WI38 (cell line): Measurements from ENCODE around the gene VWA8.
"Not testable (repeated sequence)": the region's sequence is repeated elsewhere in the genome, so short reads cannot be mapped to it uniquely, and the experiment has no call there.

Source experiments
- H3K4me3 ChIP-seq: 2 replicates; pipeline ENCODE4 v1.5.1; 2011; ENCODE audit warnings: low read depth, mild to moderate bottlenecking, control low read depth, low read length
- TF ChIP-seq, protein P1 (sequence below): IDR thresholded peaks from 2 replicates; pipeline ENCODE4 v1.5.1; 2012; ENCODE audit warnings: low read depth, mild to moderate bottlenecking, control low read depth, low read length

VWA8 gene

DNA sequence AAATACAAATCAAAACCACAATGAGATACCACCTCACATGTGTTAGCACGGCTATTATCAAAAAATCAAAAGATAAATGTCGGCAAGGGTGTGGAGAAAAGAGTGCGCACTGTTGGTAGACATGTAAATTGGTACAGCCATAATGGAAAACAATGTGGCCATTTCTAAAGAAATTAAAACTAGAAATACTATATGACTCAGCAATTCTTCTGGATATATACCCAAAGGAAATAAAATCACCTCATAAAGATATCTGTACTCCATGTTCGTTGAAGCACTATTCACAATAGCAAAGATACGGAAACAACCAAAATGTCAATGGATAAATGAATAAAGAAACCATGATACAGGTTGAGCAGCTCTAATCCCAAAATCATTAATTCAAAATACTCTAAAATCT is 30.8 kb downstream of the VWA8 start:
- TF ChIP-seq, protein P1, sequence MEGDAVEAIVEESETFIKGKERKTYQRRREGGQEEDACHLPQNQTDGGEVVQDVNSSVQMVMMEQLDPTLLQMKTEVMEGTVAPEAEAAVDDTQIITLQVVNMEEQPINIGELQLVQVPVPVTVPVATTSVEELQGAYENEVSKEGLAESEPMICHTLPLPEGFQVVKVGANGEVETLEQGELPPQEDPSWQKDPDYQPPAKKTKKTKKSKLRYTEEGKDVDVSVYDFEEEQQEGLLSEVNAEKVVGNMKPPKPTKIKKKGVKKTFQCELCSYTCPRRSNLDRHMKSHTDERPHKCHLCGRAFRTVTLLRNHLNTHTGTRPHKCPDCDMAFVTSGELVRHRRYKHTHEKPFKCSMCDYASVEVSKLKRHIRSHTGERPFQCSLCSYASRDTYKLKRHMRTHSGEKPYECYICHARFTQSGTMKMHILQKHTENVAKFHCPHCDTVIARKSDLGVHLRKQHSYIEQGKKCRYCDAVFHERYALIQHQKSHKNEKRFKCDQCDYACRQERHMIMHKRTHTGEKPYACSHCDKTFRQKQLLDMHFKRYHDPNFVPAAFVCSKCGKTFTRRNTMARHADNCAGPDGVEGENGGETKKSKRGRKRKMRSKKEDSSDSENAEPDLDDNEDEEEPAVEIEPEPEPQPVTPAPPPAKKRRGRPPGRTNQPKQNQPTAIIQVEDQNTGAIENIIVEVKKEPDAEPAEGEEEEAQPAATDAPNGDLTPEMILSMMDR, result no peak
- H3K4me3 ChIP-seq, result no peak overlapping the region

DNA sequence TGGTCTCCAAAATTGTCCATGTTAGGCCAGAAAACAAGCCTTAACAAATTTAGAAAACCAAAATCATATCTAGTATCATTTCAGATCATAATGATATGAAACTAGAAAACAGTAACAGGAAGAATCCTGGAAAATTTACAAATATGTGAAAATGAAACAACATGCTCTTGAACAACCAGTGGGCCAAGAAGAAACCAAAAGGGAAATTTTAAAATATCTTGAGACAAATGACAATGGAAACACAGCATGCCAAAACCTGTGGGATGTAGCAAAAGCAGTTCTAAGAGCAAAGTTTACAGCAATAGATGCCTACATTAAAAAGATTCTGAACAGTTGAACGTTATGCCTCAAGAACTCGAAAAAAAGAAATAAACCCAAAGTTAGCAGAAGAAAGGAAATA is 32.6 kb downstream of the VWA8 start:
- H3K4me3 ChIP-seq, result no peak overlapping the region
- TF ChIP-seq, protein P1, result no peak

GRCh38 chr13:41925014-41925413 is 35.9 kb downstream of the VWA8 start:
- TF ChIP-seq, protein P1, result no peak
- H3K4me3 ChIP-seq, result no peak overlapping the region

DNA sequence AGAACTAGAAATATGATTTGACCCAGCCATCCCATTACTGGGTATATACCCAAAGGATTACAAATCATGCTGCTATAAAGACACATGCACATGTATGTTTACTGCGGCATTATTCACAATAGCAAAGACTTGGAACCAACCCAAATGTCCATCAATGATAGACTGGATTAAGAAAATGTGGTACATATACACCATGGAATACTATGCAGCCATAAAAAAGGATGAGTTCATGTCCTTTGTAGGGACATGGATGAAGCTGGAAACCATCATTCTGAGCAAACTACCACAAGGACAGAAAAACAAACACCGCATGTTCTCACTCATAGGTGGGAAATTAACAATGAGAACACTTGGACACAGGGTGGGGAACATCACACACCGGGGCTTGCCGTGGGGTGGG is 38.0 kb downstream of the VWA8 start:
- H3K4me3 ChIP-seq, result not testable (repeated sequence)

DNA sequence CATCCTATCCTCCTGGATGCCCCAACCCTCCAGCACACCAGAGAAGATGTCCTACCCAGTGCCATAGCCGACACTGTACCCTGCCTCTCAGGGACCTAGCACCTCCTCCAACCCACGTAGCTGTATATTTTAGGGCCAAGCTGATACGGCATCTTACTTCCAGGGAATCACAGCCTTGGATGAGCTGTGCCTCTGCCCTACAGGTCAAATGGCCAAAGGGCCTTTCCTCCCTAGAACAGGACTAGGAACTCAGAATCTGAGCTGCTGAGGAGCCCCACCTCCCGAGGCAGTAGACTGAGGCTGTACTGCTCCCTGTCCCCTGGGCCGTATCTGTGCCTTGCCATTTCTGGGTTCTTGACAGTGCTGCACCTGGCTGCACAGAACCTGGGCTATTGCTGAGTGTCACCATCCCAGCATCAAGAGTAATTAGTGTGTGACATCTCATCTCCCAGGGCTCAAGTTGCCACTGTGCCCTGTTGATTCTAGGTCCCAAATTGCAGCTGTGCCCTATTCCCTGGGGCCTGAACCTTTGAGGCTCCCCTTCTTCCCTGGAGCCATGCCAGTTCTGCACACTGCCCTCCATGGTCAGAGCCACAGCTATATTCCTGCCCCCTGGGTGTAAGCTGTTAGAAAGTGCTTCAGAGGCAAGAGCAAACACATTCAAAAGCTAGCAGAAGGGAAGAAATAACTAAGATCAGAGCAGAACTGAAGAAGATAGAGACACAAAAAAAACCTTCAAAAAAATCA is 41.0 kb downstream of the VWA8 start:
- TF ChIP-seq, protein P1, result no peak
- H3K4me3 ChIP-seq, result no peak overlapping the region

GRCh38 chr13:41919031-41919740 is 41.7 kb downstream of the VWA8 start:
- H3K4me3 ChIP-seq, result no peak overlapping the region
- TF ChIP-seq, protein P1, result no peak

- TF ChIP-seq, protein P1, result no peak
- H3K4me3 ChIP-seq, result no peak overlapping the region
Measured at GRCh38 chr13:41917641-41918040, 43.3 kb downstream of the VWA8 start.
